MM.1S (cell line): ENCODE measurements around the gene SAMD13.

Source experiments
- DNase-seq: peaks from one replicate; pipeline ENCODE4 v3.0.0-alpha.2; 2015
- H2AFZ ChIP-seq: fragments of 300-600 bp; sonication (generic); 2 replicates; pipeline ENCODE4 v1.6.0; 2016; ENCODE audit warnings: antibody characterized with exemption, low read length
- H3F3A ChIP-seq: fragments of 300-600 bp; sonication (generic); 2 replicates; pipeline ENCODE4 v1.6.1; 2016; ENCODE audit warnings: mild to moderate bottlenecking, antibody characterized with exemption, low read length, moderate library complexity, mixed read lengths; ENCODE audit not compliant: insufficient read depth
- H3K27ac ChIP-seq: fragments of 300-600 bp; sonication (generic); 2 replicates; pipeline ENCODE4 v1.5.1; 2016; ENCODE audit warnings: mild to moderate bottlenecking, low read length
- H3K27me3 ChIP-seq: fragments of 300-600 bp; sonication (generic); replicated peaks from 2 replicates; pipeline ENCODE4 v1.6.0; 2016; ENCODE audit warnings: low read length; ENCODE audit not compliant: insufficient read depth
- H3K36me3 ChIP-seq: fragments of 300-600 bp; sonication (generic); replicated peaks from 2 replicates; pipeline ENCODE4 v1.6.1; 2016; ENCODE audit warnings: mild to moderate bottlenecking, low read length, mixed read lengths; ENCODE audit not compliant: insufficient read depth
- H3K4me1 ChIP-seq: fragments of 300-600 bp; sonication (generic); 2 replicates; pipeline ENCODE4 v1.6.1; 2016; ENCODE audit warnings: low read length, mixed read lengths
- H3K4me2 ChIP-seq: fragments of 300-600 bp; sonication (generic); 2 replicates; pipeline ENCODE4 v1.6.0; 2016; ENCODE audit warnings: low read depth, low read length
- H3K4me3 ChIP-seq: fragments of 300-600 bp; sonication (generic); 2 replicates; pipeline ENCODE4 v1.5.1; 2016; ENCODE audit warnings: low read length, mixed read lengths
- H3K79me2 ChIP-seq: fragments of 300-600 bp; sonication (generic); 2 replicates; pipeline ENCODE4 v1.6.1; 2016; ENCODE audit warnings: mixed run types, low read length, mixed read lengths
- H3K9ac ChIP-seq: fragments of 300-600 bp; sonication (generic); 2 replicates; pipeline ENCODE4 v1.6.1; 2016; ENCODE audit warnings: low read length, mixed read lengths
- H3K9me2 ChIP-seq: fragments of 300-600 bp; sonication (generic); replicated peaks from 2 replicates; pipeline ENCODE4 v1.6.1; 2016; ENCODE audit warnings: mild to moderate bottlenecking, low read length, mixed read lengths; ENCODE audit not compliant: insufficient read depth
- H3K9me3 ChIP-seq: fragments of 300-600 bp; sonication (generic); replicated peaks from 2 replicates; pipeline ENCODE4 v1.6.1; 2016; ENCODE audit warnings: mild to moderate bottlenecking, low read length, mixed read lengths; ENCODE audit not compliant: insufficient read depth
- H4K20me1 ChIP-seq: fragments of 300-600 bp; sonication (generic); 2 replicates; pipeline ENCODE4 v1.6.1; 2016; ENCODE audit warnings: mild to moderate bottlenecking, low read length, moderate library complexity, mixed read lengths; ENCODE audit not compliant: insufficient read depth
- EZH2 ChIP-seq: fragments of 300-600 bp; sonication (generic); optimal IDR thresholded peaks from 2 replicates; pipeline ENCODE3; 2017; ENCODE audit warnings: low read depth, mild to moderate bottlenecking, antibody characterized with exemption, low read length, mixed read lengths
- EZH2phosphoT487 ChIP-seq: fragments of 300-600 bp; sonication (generic); IDR thresholded peaks from 2 replicates; pipeline ENCODE4 v1.6.1; 2018; ENCODE audit warnings: antibody characterized with exemption, low read length
- TF ChIP-seq, protein P1 (sequence below): fragments of 300-600 bp; sonication (generic); IDR thresholded peaks from 2 replicates; pipeline ENCODE4 v1.5.1; 2016; ENCODE audit warnings: antibody characterized with exemption, low read length, mixed read lengths

The SAMD13 gene

DNA sequence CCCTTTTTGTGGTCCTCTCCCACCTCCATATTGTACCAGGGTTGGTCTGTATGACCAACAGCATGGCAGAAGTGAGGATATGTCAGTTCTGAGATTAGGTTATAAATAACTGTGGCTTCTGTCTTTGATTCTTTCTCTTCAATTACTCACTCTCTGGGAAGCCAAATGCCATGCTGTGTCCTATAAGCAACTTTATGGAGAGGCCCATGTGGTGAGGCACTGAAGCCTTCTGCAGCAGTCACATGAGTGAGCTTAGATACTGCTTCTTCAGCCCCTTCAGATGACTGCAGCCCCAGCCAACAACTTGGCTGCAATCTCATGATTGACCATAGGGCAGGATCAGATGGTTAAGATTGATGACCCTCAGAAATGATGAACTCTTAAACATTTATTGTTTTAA lies 34.0 kb upstream of the SAMD13 start:
- Histone ChIP-seq H4K20me1 (no peaks in the 10 kb centered on the region), H3K79me2 (no peaks in the 10 kb centered on the region), H3K9me2 (no peaks in the 10 kb centered on the region), H3K27me3 (no peaks in the 10 kb centered on the region), H3K9me3 (no peaks in the 10 kb centered on the region), H3F3A (no peaks in the 10 kb centered on the region), H3K4me1 (no peaks in the 10 kb centered on the region), H2AFZ (no peak overlapping the region), H3K27ac (no peak overlapping the region), H3K4me2 (no peak overlapping the region), H3K4me3 (no peak overlapping the region), H3K36me3 (no peaks in the 10 kb centered on the region), H3K9ac (no peak overlapping the region)
- no peak for DNase-seq
- TF ChIP-seq EZH2phosphoT487 (no peak), EZH2 (no peak)
- TF ChIP-seq, protein P1, sequence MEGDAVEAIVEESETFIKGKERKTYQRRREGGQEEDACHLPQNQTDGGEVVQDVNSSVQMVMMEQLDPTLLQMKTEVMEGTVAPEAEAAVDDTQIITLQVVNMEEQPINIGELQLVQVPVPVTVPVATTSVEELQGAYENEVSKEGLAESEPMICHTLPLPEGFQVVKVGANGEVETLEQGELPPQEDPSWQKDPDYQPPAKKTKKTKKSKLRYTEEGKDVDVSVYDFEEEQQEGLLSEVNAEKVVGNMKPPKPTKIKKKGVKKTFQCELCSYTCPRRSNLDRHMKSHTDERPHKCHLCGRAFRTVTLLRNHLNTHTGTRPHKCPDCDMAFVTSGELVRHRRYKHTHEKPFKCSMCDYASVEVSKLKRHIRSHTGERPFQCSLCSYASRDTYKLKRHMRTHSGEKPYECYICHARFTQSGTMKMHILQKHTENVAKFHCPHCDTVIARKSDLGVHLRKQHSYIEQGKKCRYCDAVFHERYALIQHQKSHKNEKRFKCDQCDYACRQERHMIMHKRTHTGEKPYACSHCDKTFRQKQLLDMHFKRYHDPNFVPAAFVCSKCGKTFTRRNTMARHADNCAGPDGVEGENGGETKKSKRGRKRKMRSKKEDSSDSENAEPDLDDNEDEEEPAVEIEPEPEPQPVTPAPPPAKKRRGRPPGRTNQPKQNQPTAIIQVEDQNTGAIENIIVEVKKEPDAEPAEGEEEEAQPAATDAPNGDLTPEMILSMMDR = no peak

DNA sequence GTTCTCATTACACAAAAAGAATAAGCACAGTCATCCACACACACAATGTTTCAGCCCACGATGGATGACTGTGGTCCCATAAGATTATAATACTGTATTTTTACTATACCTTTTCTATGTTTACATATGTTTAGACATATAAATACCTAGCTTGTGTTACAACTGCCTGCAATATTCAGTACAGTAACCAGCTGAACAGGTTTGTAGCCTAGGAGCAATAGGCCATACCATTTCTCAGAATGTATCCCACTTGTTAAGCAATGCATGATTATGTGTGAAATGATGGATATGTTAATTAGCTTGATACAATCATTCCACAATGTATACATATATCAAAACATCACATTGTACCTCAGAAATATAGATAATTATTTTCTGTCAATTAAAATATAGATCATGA lies 33.2 kb upstream of the SAMD13 start:
- Histone ChIP-seq H2AFZ (no peak overlapping the region), H3K79me2 (no peaks in the 10 kb centered on the region), H3K27me3 (no peaks in the 10 kb centered on the region), H3K36me3 (no peaks in the 10 kb centered on the region), H3K9ac (no peak overlapping the region), H3F3A (no peaks in the 10 kb centered on the region), H3K9me2 (no peaks in the 10 kb centered on the region), H3K27ac (no peak overlapping the region), H3K4me2 (no peak overlapping the region), H3K9me3 (no peaks in the 10 kb centered on the region), H4K20me1 (no peaks in the 10 kb centered on the region), H3K4me3 (no peak overlapping the region), H3K4me1 (no peaks in the 10 kb centered on the region)
- DNase-seq = no peak
- TF ChIP-seq, protein P1 = no peak
- no peak for TF ChIP-seq EZH2
- no peak for TF ChIP-seq EZH2phosphoT487

DNA sequence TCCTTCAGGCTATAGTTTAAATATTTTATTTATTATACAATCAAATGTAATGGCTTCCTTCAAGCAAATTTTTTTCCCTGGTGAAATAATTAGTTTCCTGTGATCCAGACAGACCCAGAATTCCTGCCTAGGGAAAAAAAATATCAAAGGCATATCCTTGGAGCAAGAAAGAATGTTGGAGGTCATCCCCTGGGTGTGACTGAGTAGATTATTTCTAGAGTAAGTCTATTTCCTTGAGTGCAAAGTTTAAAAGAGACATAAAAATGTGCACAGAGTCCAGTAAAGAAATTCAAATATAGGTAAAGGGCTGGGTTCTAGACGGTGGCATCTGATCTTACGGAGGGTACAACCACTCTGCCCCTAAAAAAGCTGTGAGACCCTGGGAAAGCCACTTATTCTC lies 32.2 kb upstream of the SAMD13 start:
- no peak overlapping the region for H3K27ac ChIP-seq
- H3F3A ChIP-seq = no peaks in the 10 kb centered on the region
- no peak overlapping the region for H3K4me2 ChIP-seq
- DNase-seq = no peak
- H3K79me2 ChIP-seq = no peaks in the 10 kb centered on the region
- no peak overlapping the region for H3K9ac ChIP-seq
- H3K9me3 ChIP-seq = no peaks in the 10 kb centered on the region
- no peaks in the 10 kb centered on the region for H3K27me3 ChIP-seq
- no peaks in the 10 kb centered on the region for H3K4me1 ChIP-seq
- no peak overlapping the region for H2AFZ ChIP-seq
- no peak overlapping the region for H3K4me3 ChIP-seq
- TF ChIP-seq EZH2 = no peak
- TF ChIP-seq EZH2phosphoT487 = no peak
- TF ChIP-seq, protein P1 = no peak
- H4K20me1 ChIP-seq = no peaks in the 10 kb centered on the region
- no peaks in the 10 kb centered on the region for H3K9me2 ChIP-seq
- H3K36me3 ChIP-seq = no peaks in the 10 kb centered on the region
